Measurements from ENCODE around the gene PRDX5.

The PRDX5 gene

DNA sequence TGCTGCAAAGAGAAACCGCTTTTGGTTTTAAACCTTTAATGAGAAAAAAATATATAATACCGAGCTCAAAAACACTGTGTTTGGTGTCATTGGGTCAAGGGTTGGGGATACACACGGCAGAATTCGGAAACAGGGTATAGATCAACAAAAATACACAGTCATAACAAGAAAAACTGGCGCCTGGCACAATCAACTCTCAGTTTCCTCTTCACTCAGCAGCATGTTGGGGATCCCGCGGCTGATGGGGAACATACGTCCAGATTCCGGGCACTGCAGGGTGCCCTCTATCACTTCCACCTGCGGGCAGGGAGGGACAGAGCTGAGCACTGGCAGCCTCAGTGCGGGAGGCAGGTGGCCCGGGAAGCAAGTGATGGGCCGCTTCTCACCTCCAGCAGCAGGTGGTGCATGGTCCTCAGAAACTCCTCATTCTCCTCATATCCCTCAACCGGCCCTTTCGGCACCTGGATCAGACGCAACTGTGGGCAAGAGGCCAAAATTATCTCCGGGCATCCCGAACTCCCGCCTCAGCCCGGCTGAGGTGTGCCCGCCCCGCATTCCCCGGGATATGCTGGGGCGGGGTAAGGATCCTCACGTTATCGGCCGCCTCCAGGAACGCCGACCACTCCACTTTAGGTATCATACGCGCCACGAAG is 1.1 kb upstream of the PRDX5 start:
- peak overlapping the region; percentile 15 for H2AFZ ChIP-seq (ENCODE audit: low read depth, low read length, severe bottlenecking)
- H3K9ac ChIP-seq (ENCODE audit: low read length): peak overlapping the region; percentile 84
- peak overlapping the region; percentile 92 for H3K27ac ChIP-seq (ENCODE audit: low read depth, low read length)
- H3K9me2 ChIP-seq (replicated peaks; ENCODE audit: insufficient read depth, low read length): no peaks in the 10 kb centered on the region
- TF ChIP-seq EZH2phosphoT487 (conservative IDR thresholded peaks at IDR 0.05; ENCODE audit: low read length): no peak
- TF ChIP-seq, protein P1, sequence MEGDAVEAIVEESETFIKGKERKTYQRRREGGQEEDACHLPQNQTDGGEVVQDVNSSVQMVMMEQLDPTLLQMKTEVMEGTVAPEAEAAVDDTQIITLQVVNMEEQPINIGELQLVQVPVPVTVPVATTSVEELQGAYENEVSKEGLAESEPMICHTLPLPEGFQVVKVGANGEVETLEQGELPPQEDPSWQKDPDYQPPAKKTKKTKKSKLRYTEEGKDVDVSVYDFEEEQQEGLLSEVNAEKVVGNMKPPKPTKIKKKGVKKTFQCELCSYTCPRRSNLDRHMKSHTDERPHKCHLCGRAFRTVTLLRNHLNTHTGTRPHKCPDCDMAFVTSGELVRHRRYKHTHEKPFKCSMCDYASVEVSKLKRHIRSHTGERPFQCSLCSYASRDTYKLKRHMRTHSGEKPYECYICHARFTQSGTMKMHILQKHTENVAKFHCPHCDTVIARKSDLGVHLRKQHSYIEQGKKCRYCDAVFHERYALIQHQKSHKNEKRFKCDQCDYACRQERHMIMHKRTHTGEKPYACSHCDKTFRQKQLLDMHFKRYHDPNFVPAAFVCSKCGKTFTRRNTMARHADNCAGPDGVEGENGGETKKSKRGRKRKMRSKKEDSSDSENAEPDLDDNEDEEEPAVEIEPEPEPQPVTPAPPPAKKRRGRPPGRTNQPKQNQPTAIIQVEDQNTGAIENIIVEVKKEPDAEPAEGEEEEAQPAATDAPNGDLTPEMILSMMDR (IDR thresholded peaks at IDR 0.05; ENCODE audit: insufficient read depth, low read length, poor library complexity, severe bottlenecking): no peak
- H3K79me2 ChIP-seq (ENCODE audit: insufficient read depth, low read length): peaks cover 13% of the 10 kb centered on the region
- peak overlapping the region; percentile 73 for H3K4me3 ChIP-seq (ENCODE audit: insufficient read depth, low read length, poor library complexity, severe bottlenecking)
- H3K36me3 ChIP-seq (ENCODE audit: low read length): no peaks in the 10 kb centered on the region
- H3K4me2 ChIP-seq (ENCODE audit: low read depth, low read length, poor library complexity, severe bottlenecking): peak overlapping the region; percentile 64
- no peaks in the 10 kb centered on the region; the same call in 1 of the 2 replicates for H4K20me1 ChIP-seq (ENCODE audit: low read depth, low read length)
- H3F3A ChIP-seq (ENCODE audit: insufficient read depth): peaks cover 24% of the 10 kb centered on the region
- no peaks in the 10 kb centered on the region for H3K27me3 ChIP-seq (ENCODE audit: low read length)
- H3K9me3 ChIP-seq (ENCODE audit: insufficient read depth, low read length): no peaks in the 10 kb centered on the region

DNA sequence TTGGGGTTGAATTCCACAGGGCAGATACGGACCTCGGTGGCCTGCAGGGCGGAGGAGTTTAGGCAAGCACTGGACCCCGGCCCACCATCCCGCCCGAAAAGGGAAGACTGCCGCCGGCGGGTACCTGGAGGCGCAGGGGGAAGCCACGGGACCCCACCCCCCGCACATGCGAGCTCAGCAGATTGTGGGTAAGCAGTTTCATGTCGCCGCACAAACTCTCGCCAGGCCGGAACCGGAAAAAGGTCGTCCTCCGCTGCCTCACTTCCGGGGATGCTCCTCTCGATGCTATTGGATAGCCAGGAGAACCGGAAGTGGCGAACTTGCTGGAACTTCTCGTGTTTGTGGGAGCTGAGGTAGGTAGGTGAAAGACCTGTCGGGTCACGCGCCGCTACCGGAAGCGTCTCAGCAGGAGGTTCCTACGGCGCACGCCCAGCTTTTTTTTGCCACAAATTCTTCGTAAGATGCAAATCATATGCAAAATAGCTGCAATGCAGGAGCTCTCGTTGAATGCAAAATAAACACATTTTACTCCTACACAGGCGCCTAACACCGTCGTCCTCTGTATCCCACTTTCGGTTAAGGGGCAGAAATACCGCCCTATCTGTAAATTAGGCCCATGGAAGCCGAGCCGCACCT is 478 bp upstream of the PRDX5 start, which contains the start of gene TRMT112:
TRMT112 (minus strand) TSS at position 235 of the 636 bp plus-strand sequence; CDS start at position 202, 33 bp downstream.
- peaks cover 12% of the 10 kb centered on the region for H3K79me2 ChIP-seq (ENCODE audit: insufficient read depth, low read length)
- TF ChIP-seq, protein P1 (IDR thresholded peaks at IDR 0.05; ENCODE audit: insufficient read depth, low read length, poor library complexity, severe bottlenecking): no peak
- no peak for TF ChIP-seq EZH2phosphoT487 (conservative IDR thresholded peaks at IDR 0.05; ENCODE audit: low read length)
- H3F3A ChIP-seq (ENCODE audit: insufficient read depth): peaks cover 24% of the 10 kb centered on the region
- H3K36me3 ChIP-seq (ENCODE audit: low read length): no peaks in the 10 kb centered on the region
- H3K9me2 ChIP-seq (replicated peaks; ENCODE audit: insufficient read depth, low read length): no peaks in the 10 kb centered on the region
- H3K9me3 ChIP-seq (ENCODE audit: insufficient read depth, low read length): no peaks in the 10 kb centered on the region
- H3K9ac ChIP-seq (ENCODE audit: low read length): peak within 1 kb of the TSS; percentile 84
- no peaks in the 10 kb centered on the region for H3K27me3 ChIP-seq (ENCODE audit: low read length)
- peak within 1 kb of the TSS; percentile 92 for H3K27ac ChIP-seq (ENCODE audit: low read depth, low read length)
- peak within 1 kb of the TSS; percentile 73 for H3K4me3 ChIP-seq (ENCODE audit: insufficient read depth, low read length, poor library complexity, severe bottlenecking)
- no peaks in the 10 kb centered on the region; the same call in 1 of the 2 replicates for H4K20me1 ChIP-seq (ENCODE audit: low read depth, low read length)
- H3K4me2 ChIP-seq (ENCODE audit: low read depth, low read length, poor library complexity, severe bottlenecking): peak within 1 kb of the TSS; percentile 64
- peak within 1 kb of the TSS; percentile 55 for H2AFZ ChIP-seq (ENCODE audit: low read depth, low read length, severe bottlenecking)

DNA sequence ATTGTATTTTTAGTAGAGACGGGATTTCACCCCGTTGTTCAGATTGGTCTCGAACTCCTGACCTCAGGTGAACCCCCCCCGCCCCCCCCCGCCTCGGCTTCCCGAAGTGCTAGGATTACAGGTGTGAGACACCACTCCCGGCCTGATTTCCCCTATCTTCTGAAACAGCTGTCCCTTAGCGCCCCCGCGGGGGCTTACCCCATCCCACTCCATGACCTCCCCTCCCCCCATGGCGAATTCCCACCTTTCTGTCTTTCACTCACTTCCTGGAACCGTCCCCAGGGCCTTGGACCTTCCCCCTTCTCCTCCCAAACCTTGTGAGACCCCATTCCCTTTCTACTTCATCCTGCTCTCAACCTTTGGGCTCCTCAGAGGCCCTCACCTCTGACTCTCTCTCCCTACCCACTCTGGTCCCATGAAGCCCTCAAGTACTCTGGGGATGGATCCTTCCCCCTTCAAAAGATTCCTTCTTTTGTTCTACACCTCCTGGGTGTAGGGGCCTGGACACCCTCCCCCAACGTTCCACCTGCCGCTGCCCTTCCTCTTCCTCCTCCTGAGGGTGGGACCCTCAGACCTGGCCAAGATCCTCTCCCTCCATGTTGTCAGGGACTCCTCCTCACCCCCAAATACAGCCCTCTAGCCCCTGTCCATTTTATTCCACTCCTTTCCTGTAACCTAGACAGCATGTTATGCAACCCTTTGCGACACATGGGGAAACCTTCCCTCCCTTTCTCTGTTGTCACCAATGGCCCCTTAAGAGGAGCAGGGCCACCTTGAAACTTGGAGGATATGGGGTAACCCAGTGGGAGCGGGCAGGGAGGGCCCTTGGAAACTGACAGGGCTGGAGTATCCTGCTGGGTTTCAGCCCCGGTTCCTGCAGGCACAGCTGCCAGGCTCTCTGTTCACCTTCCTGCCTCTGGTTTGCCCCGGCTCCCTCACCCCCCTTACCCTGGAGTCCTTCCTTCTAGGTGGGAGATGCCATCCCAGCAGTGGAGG is 1.1 kb downstream of the PRDX5 start:
- Histone ChIP-seq H3K36me3 (ENCODE audit: low read length) (no peaks in the 10 kb centered on the region), H3K4me3 (ENCODE audit: insufficient read depth, low read length, poor library complexity, severe bottlenecking) (peak overlapping the region; percentile 73), H3K9ac (ENCODE audit: low read length) (peak overlapping the region; percentile 84), H3F3A (ENCODE audit: insufficient read depth) (peaks cover 15% of the 10 kb centered on the region), H3K9me2 (replicated peaks; ENCODE audit: insufficient read depth, low read length) (no peaks in the 10 kb centered on the region), H4K20me1 (ENCODE audit: low read depth, low read length) (no peaks in the 10 kb centered on the region), H3K9me3 (ENCODE audit: insufficient read depth, low read length) (no peaks in the 10 kb centered on the region), H3K79me2 (ENCODE audit: insufficient read depth, low read length) (no peaks in the 10 kb centered on the region; the same call in 1 of the 2 replicates), H3K27me3 (ENCODE audit: low read length) (no peaks in the 10 kb centered on the region), H3K4me2 (ENCODE audit: low read depth, low read length, poor library complexity, severe bottlenecking) (peak overlapping the region; percentile 64), H3K27ac (ENCODE audit: low read depth, low read length) (peak overlapping the region; percentile 92), H2AFZ (ENCODE audit: low read depth, low read length, severe bottlenecking) (no peak overlapping the region)
- TF ChIP-seq EZH2phosphoT487 (conservative IDR thresholded peaks at IDR 0.05; ENCODE audit: low read length): no peak
- TF ChIP-seq, protein P1 (IDR thresholded peaks at IDR 0.05; ENCODE audit: insufficient read depth, low read length, poor library complexity, severe bottlenecking): no peak

Data from SU-DHL-6 (cell line).